HepG2 (cell line): ENCODE results near the gene GAPDH. TPM values are rescaled to one million over a fixed set of nuclear protein-coding genes. Genes with fewer than 3 reads are reported as not detected.

Experiments used
- CHCHD3 ChIP-seq: sonication (generic); formaldehyde crosslinking; IDR thresholded peaks from 2 replicates; pipeline ENCODE4 v1.8.0; 2022; ENCODE audit warnings: mild to moderate bottlenecking, missing genetic modification reagents, moderate library complexity
- NONO ChIP-seq, 2 experiments: fragments of 450-650 bp in 1 of 2; sonication (generic) in 1 of 2; formaldehyde crosslinking in 1 of 2; IDR thresholded peaks in 1 of 2; conservative IDR thresholded peaks in 1 of 2; 2 replicates each; pipeline versions ENCODE4 v1.6.1 to v1.8.0; 2017 to 2022; ENCODE audit warnings: mild to moderate bottlenecking in 1 of 2, missing genetic modification reagents in 1 of 2, moderate library complexity in 1 of 2
- NR1H2 ChIP-seq: sonication (generic); formaldehyde crosslinking; IDR thresholded peaks from 2 replicates; pipeline ENCODE4 v1.8.1; 2022; ENCODE audit warnings: low read depth, missing genetic modification reagents, borderline replicate concordance
- NR2C2 ChIP-seq: sonication (generic); formaldehyde crosslinking; IDR thresholded peaks from 2 replicates; pipeline ENCODE4 v1.4.0; 2020; ENCODE audit warnings: missing genetic modification reagents, mild to moderate bottlenecking, moderate library complexity, borderline replicate concordance
- PHF21A ChIP-seq: sonication (generic); formaldehyde crosslinking; IDR thresholded peaks from 2 replicates; pipeline ENCODE4 v1.5.0; 2020; ENCODE audit warnings: mild to moderate bottlenecking, missing genetic modification reagents
- RBM39 ChIP-seq: fragments of 200-400 bp; formaldehyde crosslinking; IDR thresholded peaks from one replicate; pipeline ENCODE4 v1.6.1; 2018; ENCODE audit warnings: antibody characterized with exemption, mild to moderate bottlenecking, low read depth, low read length; ENCODE audit not compliant: poor library complexity, severe bottlenecking
- RXRB ChIP-seq: IDR thresholded peaks from 2 replicates; pipeline ENCODE4 v1.6.1; 2016; ENCODE audit warnings: borderline replicate concordance, missing genetic modification reagents, missing compliant biosample characterization
- TEAD3 ChIP-seq: optimal IDR thresholded peaks from 2 replicates; pipeline ENCODE3; 2016; ENCODE audit warnings: borderline replicate concordance
- TEF ChIP-seq: sonication (generic); formaldehyde crosslinking; IDR thresholded peaks from 2 replicates; pipeline ENCODE4 v1.5.0; 2020; ENCODE audit warnings: missing genetic modification reagents
- TFDP1 ChIP-seq: IDR thresholded peaks from 2 replicates; pipeline ENCODE4 v1.6.1; 2016; ENCODE audit warnings: missing compliant biosample characterization, missing genetic modification reagents, borderline replicate concordance
- ZNF30 ChIP-seq: sonication (generic); formaldehyde crosslinking; IDR thresholded peaks from 2 replicates; pipeline ENCODE4 v1.5.0; 2020; ENCODE audit warnings: mild to moderate bottlenecking, missing genetic modification reagents
- ZNF503 ChIP-seq: sonication (generic); formaldehyde crosslinking; IDR thresholded peaks from 2 replicates; pipeline ENCODE4 v1.4.0; 2020; ENCODE audit warnings: missing genetic modification reagents
- ZNF687 ChIP-seq: sonication (generic); formaldehyde crosslinking; IDR thresholded peaks from 2 replicates; pipeline ENCODE4 v1.5.1; 2020; ENCODE audit warnings: mild to moderate bottlenecking, missing genetic modification reagents, moderate library complexity
- ZNF724P ChIP-seq: sonication (generic); formaldehyde crosslinking; IDR thresholded peaks from 2 replicates; pipeline ENCODE4 v1.8.0; 2022; ENCODE audit warnings: missing genetic modification reagents, borderline replicate concordance
- polyA plus RNA-seq, 8 experiments: library from polyadenylated mRNA; depleted of rRNA in 3 of 8; stranded (reverse) in 7 of 8; unstranded in 1 of 8; fragments of >200 nt; fragmentation: Illumina TruSeq in 4 of 8; extraction: Trizol in 4 of 8; gene quantifications; 2 replicates each; pipeline versions ENCODE4 v1.2.1 to v1.2.3, GENCODE V29; 2011 to 2016; ENCODE audit warnings: low read depth in 4 of 8, missing spikeins in 1 of 8, mixed read lengths in 1 of 8; ENCODE audit not compliant: insufficient read depth in 1 of 8
- total RNA-seq, 5 experiments: library from RNA; depleted of rRNA; stranded (reverse); fragments of >200 nt; fragmentation: Illumina TruSeq; extraction: Trizol; gene quantifications; 2 replicates each; pipeline ENCODE4 v1.2.3, GENCODE V29; 2016; ENCODE audit warnings: low read depth in 1 of 5

Gene GAPDH
- total and polyA plus RNA-seq, 2 of the 13 experiments (the other 11 are each of a cell fraction or from before 2014, with no cell fraction given) = 3,038 to 12,722 TPM

- TF ChIP-seq ZNF687 (CRISPR knock-in tag) (peak; percentile 91), RXRB (CRISPR knock-in tag) (peak; percentile 81), PHF21A (CRISPR knock-in tag) (peak; percentile 91), RBM39 (no peak), ZNF30 (CRISPR knock-in tag) (no peak), NONO (IDR thresholded peaks at IDR 0.05) (no peak), NONO (CRISPR knock-in tag; conservative IDR thresholded peaks at IDR 0.05) (peak; percentile 32), ZNF503 (no peak), CHCHD3 (CRISPR knock-in tag) (no peak), NR2C2 (CRISPR knock-in tag) (peak; percentile 45; the same call in 1 of the 2 replicates), TEF (CRISPR knock-in tag) (no peak), TEAD3 (CRISPR knock-in tag) (peak; percentile 37), TFDP1 (CRISPR knock-in tag) (no peak), ZNF724P (CRISPR knock-in tag) (no peak), NR1H2 (no peak)
Measured at GRCh38 chr12:6532051-6532926, 2.0 kb upstream of the GAPDH start (continued).
